Loucy (cell line): ENCODE data around the gene SRA1.

ENCODE experiments used
- H2AFZ ChIP-seq: fragments of 200-600 bp; sonication (generic); 2 replicates; pipeline ENCODE4 v1.6.0; 2016; ENCODE audit warnings: antibody characterized with exemption, mild to moderate bottlenecking, low read length, moderate library complexity
- H3F3A ChIP-seq: fragments of 200-600 bp; 2 replicates; pipeline ENCODE4 v1.6.0; 2016; ENCODE audit warnings: antibody characterized with exemption, low read depth, mild to moderate bottlenecking
- H3K27me3 ChIP-seq: fragments of 200-600 bp; sonication (generic); 2 replicates; pipeline ENCODE4 v1.6.1; 2014; ENCODE audit warnings: low read length, mild to moderate bottlenecking; ENCODE audit not compliant: insufficient read depth, poor library complexity, severe bottlenecking
- H3K36me3 ChIP-seq: fragments of 200-600 bp; sonication (generic); 2 replicates; pipeline ENCODE4 v1.6.1; 2016; ENCODE audit warnings: low read length; ENCODE audit not compliant: insufficient read depth
- H3K4me1 ChIP-seq: fragments of 200-600 bp; sonication (generic); 2 replicates; pipeline ENCODE4 v1.5.1; 2014; ENCODE audit warnings: low read length, mild to moderate bottlenecking; ENCODE audit not compliant: insufficient read depth, poor library complexity, severe bottlenecking
- H3K4me2 ChIP-seq: fragments of 200-600 bp; sonication (generic); 2 replicates; pipeline ENCODE4 v1.6.0; 2014; ENCODE audit warnings: antibody characterized with exemption, low read length, low read depth, mild to moderate bottlenecking; ENCODE audit not compliant: poor library complexity, severe bottlenecking
- H3K4me3 ChIP-seq: fragments of 200-600 bp; sonication (generic); 2 replicates; pipeline ENCODE4 v1.5.1; 2014; ENCODE audit warnings: low read length, mild to moderate bottlenecking, mixed read lengths; ENCODE audit not compliant: poor library complexity, severe bottlenecking
- H3K79me2 ChIP-seq: fragments of 200-600 bp; sonication (generic); 2 replicates; pipeline ENCODE4 v1.6.1; 2014; ENCODE audit warnings: low read length; ENCODE audit not compliant: insufficient read depth
- H3K9ac ChIP-seq: fragments of 200-600 bp; sonication (generic); 2 replicates; pipeline ENCODE4 v1.6.0; 2014; ENCODE audit warnings: mild to moderate bottlenecking, low read depth, low read length, moderate library complexity; ENCODE audit not compliant: poor library complexity, severe bottlenecking
- H3K9me2 ChIP-seq: fragments of 200-600 bp; sonication (generic); replicated peaks from 2 replicates; pipeline ENCODE4 v1.6.1; 2016; ENCODE audit warnings: low read depth, low read length, mixed read lengths
- H3K9me3 ChIP-seq: fragments of 200-600 bp; sonication (generic); 2 replicates; pipeline ENCODE4 v1.6.1; 2014; ENCODE audit warnings: mild to moderate bottlenecking, antibody characterized with exemption, low read length, low read depth; ENCODE audit not compliant: insufficient read depth
- H4K20me1 ChIP-seq: fragments of 200-600 bp; sonication (generic); 2 replicates; pipeline ENCODE4 v1.6.0; 2014; ENCODE audit warnings: antibody characterized with exemption, low read length, mild to moderate bottlenecking; ENCODE audit not compliant: insufficient read depth, poor library complexity, severe bottlenecking
- CTCF ChIP-seq: fragments of 200-600 bp; sonication (generic); conservative IDR thresholded peaks from 2 replicates; pipeline ENCODE4 v1.5.1; 2014; ENCODE audit warnings: mild to moderate bottlenecking, antibody characterized with exemption, low read length
- EZH2phosphoT487 ChIP-seq: fragments of 200-600 bp; IDR thresholded peaks from 2 replicates; pipeline ENCODE4 v1.6.1; 2018; ENCODE audit warnings: antibody characterized with exemption, mild to moderate bottlenecking, moderate library complexity, borderline replicate concordance

SRA1 gene

GRCh38 chr5:140575309-140575708, 18.0 kb upstream of the SRA1 start:
- Histone ChIP-seq H4K20me1 (no peaks in the 10 kb centered on the region), H3K4me3 (no peak overlapping the region), H3K27me3 (no peaks in the 10 kb centered on the region), H3K36me3 (no peaks in the 10 kb centered on the region), H3K9me2 (no peaks in the 10 kb centered on the region), H3K9me3 (no peaks in the 10 kb centered on the region), H3K4me2 (no peak overlapping the region), H3K79me2 (no peaks in the 10 kb centered on the region), H2AFZ (no peak overlapping the region), H3K9ac (no peak overlapping the region), H3K4me1 (no peaks in the 10 kb centered on the region), H3F3A (no peaks in the 10 kb centered on the region)
- TF ChIP-seq CTCF (peak; percentile 50), EZH2phosphoT487 (no peak)

GRCh38 chr5:140574165-140574564, 16.9 kb upstream of the SRA1 start:
- H3F3A ChIP-seq = no peaks in the 10 kb centered on the region
- H3K9me2 ChIP-seq = no peaks in the 10 kb centered on the region
- no peaks in the 10 kb centered on the region for H3K79me2 ChIP-seq
- H3K9me3 ChIP-seq = no peaks in the 10 kb centered on the region
- H3K4me2 ChIP-seq = no peak overlapping the region
- H3K4me1 ChIP-seq = no peaks in the 10 kb centered on the region
- H3K27me3 ChIP-seq = no peaks in the 10 kb centered on the region
- H2AFZ ChIP-seq = no peak overlapping the region
- H3K4me3 ChIP-seq = no peak overlapping the region
- no peak overlapping the region for H3K9ac ChIP-seq
- H4K20me1 ChIP-seq = no peaks in the 10 kb centered on the region
- TF ChIP-seq CTCF (no peak), EZH2phosphoT487 (no peak)
- H3K36me3 ChIP-seq = no peaks in the 10 kb centered on the region

- no peak overlapping the region for H3K4me3 ChIP-seq
- H3K4me1 ChIP-seq = no peaks in the 10 kb centered on the region
- no peaks in the 10 kb centered on the region for H3K36me3 ChIP-seq
- TF ChIP-seq EZH2phosphoT487 (no peak), CTCF (no peak)
- no peaks in the 10 kb centered on the region for H3K27me3 ChIP-seq
- no peaks in the 10 kb centered on the region for H3K9me2 ChIP-seq
- H3K4me2 ChIP-seq = no peak overlapping the region
- no peak overlapping the region for H3K9ac ChIP-seq
- H2AFZ ChIP-seq = no peak overlapping the region
- H3K79me2 ChIP-seq = no peaks in the 10 kb centered on the region
- H3K9me3 ChIP-seq = no peaks in the 10 kb centered on the region
- no peaks in the 10 kb centered on the region for H4K20me1 ChIP-seq
- H3F3A ChIP-seq = no peaks in the 10 kb centered on the region
Measured at GRCh38 chr5:140573683-140574082, 16.4 kb upstream of the SRA1 start.
